A673 (cell line): ENCODE results near the gene PSG4. TPM values are rescaled to one million over a fixed set of nuclear protein-coding genes. Genes with fewer than 3 reads are reported as not detected.
"Not testable (repeated sequence)": the region's sequence is repeated elsewhere in the genome, so short reads cannot be mapped to it uniquely, and the experiment has no call there.

Source experiments
- BruUV-seq: library from RNA; stranded (reverse); fragments of 400-500 nt; replicated peaks from 2 replicates; lab custom pipeline; 2021; lab: Mats Ljungman, UMichigan
- CTCF ChIA-PET: fragments of 300-600 bp; sonication (Branson Sonifier 250); formaldehyde crosslinking; loops from one replicate; lab custom pipeline; 2022; ENCODE audit warnings: antibody characterized with exemption; lab: Charles Lee
- POLR2A ChIA-PET: fragments of 300-600 bp; sonication (Branson Sonifier 250); formaldehyde crosslinking; loops from one replicate; lab custom pipeline; 2022; ENCODE audit warnings: antibody characterized with exemption; ENCODE audit not compliant: low non-redundant PET; lab: Charles Lee
- DNase-seq: peaks from one replicate; pipeline ENCODE4 v3.0.0-alpha.2; 2015; ENCODE audit warnings: low spot score
- H3K27ac ChIP-seq: fragments of 200-600 bp; sonication (generic); 2 replicates; pipeline ENCODE4 v1.5.1; 2016; ENCODE audit warnings: mixed run types, low read depth, mild to moderate bottlenecking, mixed read lengths, antibody characterized with exemption, low read length; ENCODE audit not compliant: poor library complexity, severe bottlenecking
- H3K27me3 ChIP-seq: fragments of 200-600 bp; sonication (generic); replicated peaks from 2 replicates; pipeline ENCODE4 v1.6.1; 2017; ENCODE audit warnings: mixed run types, low read depth, mild to moderate bottlenecking, mixed read lengths, antibody characterized with exemption, low read length; ENCODE audit not compliant: insufficient read depth, poor library complexity
- H3K36me3 ChIP-seq: fragments of 200-600 bp; sonication (generic); 2 replicates; pipeline ENCODE4 v1.6.1; 2016; ENCODE audit warnings: mixed run types, mild to moderate bottlenecking, mixed read lengths, antibody characterized with exemption, low read length; ENCODE audit not compliant: insufficient read depth, poor library complexity, severe bottlenecking
- H3K4me1 ChIP-seq: fragments of 200-600 bp; sonication (generic); 2 replicates; pipeline ENCODE4 v1.6.1; 2017; ENCODE audit warnings: mixed run types, mild to moderate bottlenecking, mixed read lengths, antibody characterized with exemption, low read length; ENCODE audit not compliant: insufficient read depth, poor library complexity, severe bottlenecking
- H3K4me3 ChIP-seq: fragments of 200-600 bp; sonication (generic); 2 replicates; pipeline ENCODE4 v1.5.1; 2016; ENCODE audit warnings: low read depth, mixed run types, mild to moderate bottlenecking, mixed read lengths, low read length; ENCODE audit not compliant: poor library complexity, severe bottlenecking
- H3K9me3 ChIP-seq: fragments of 200-600 bp; sonication (generic); 2 replicates; pipeline ENCODE4 v1.6.1; 2016; ENCODE audit warnings: mixed run types, low read depth, mild to moderate bottlenecking, mixed read lengths, antibody characterized with exemption, low read length; ENCODE audit not compliant: poor library complexity, severe bottlenecking
- CTCF ChIP-seq: fragments of 300-800, 200-600 bp; sonication (generic); conservative IDR thresholded peaks from 2 replicates; pipeline ENCODE4 v1.5.1; 2017; ENCODE audit warnings: low read depth, mild to moderate bottlenecking, antibody characterized with exemption, low read length, moderate library complexity, mixed read lengths
- intact Hi-C: fragments of 100-400 bp; cut with micrococcal nuclease; formaldehyde crosslinking; loops from one replicate; pipeline ENCODE4 v1.10.0; 2022; ENCODE audit not compliant: unreplicated experiment
- total RNA-seq: library from RNA; stranded (reverse); gene quantifications from 2 replicates; pipeline ENCODE4 v1.2.3, GENCODE V29; 2021

Gene PSG4
- total RNA-seq, 1 experiment from 2014 or later, result not detected

- TF ChIP-seq CTCF, result peak; percentile 36; the same call in 1 of the 2 replicates
- CTCF ChIA-PET, H3K4me1 ChIP-seq, H3K9me3 ChIP-seq, H3K4me3 ChIP-seq, H3K36me3 ChIP-seq, BruUV-seq, H3K27me3 ChIP-seq, H3K27ac ChIP-seq, DNase-seq, POLR2A ChIA-PET, intact Hi-C loops: not testable (repeated sequence)
Observed at GRCh38 chr19:43198686-43199419, 6.6 kb downstream of the PSG4 start.

- H3K4me3 ChIP-seq, H3K9me3 ChIP-seq, H3K27me3 ChIP-seq, DNase-seq, H3K4me1 ChIP-seq, H3K27ac ChIP-seq, H3K36me3 ChIP-seq, intact Hi-C loops, BruUV-seq, POLR2A ChIA-PET: not testable (repeated sequence)
- CTCF ChIA-PET, result interaction anchor here (0.5 kb wide), 1 partner anchor 1375 kb away, joined by 3 read pairs; no protein-coding TSS in a partner anchor
Observed at GRCh38 chr19:43197666-43198397, 7.6 kb downstream of the PSG4 start.

- H3K4me3 ChIP-seq, H3K36me3 ChIP-seq, intact Hi-C loops, H3K9me3 ChIP-seq, H3K4me1 ChIP-seq, H3K27ac ChIP-seq, DNase-seq, BruUV-seq, POLR2A ChIA-PET, H3K27me3 ChIP-seq, CTCF ChIA-PET: not testable (repeated sequence)
Observed at GRCh38 chr19:43194397-43194796, 11.0 kb downstream of the PSG4 start.

- H3K4me3 ChIP-seq, H3K36me3 ChIP-seq, CTCF ChIA-PET, H3K9me3 ChIP-seq, POLR2A ChIA-PET, BruUV-seq, H3K27me3 ChIP-seq, H3K27ac ChIP-seq, intact Hi-C loops, H3K4me1 ChIP-seq, DNase-seq: not testable (repeated sequence)
Observed at GRCh38 chr19:43192381-43193155, 12.9 kb downstream of the PSG4 start.
